Daoy (cell line): ENCODE measurements around the gene ADAMTS2. TPM values are rescaled to one million over a fixed set of nuclear protein-coding genes. Genes with fewer than 3 reads are reported as not detected.

ENCODE experiments used
- DNase-seq: peaks from one replicate; pipeline ENCODE4 v3.0.0-alpha.2; 2015; ENCODE audit warnings: low read depth
- total RNA-seq: library from RNA; depleted of rRNA; stranded (reverse); fragments of >200 nt; shearing (Covaris generic); gene quantifications from 2 replicates; pipeline ENCODE4 v1.2.3, GENCODE V29; 2014; rRNA removed

The ADAMTS2 gene
- 0.27 and 0.46 TPM in 2 replicates for total RNA-seq

DNA sequence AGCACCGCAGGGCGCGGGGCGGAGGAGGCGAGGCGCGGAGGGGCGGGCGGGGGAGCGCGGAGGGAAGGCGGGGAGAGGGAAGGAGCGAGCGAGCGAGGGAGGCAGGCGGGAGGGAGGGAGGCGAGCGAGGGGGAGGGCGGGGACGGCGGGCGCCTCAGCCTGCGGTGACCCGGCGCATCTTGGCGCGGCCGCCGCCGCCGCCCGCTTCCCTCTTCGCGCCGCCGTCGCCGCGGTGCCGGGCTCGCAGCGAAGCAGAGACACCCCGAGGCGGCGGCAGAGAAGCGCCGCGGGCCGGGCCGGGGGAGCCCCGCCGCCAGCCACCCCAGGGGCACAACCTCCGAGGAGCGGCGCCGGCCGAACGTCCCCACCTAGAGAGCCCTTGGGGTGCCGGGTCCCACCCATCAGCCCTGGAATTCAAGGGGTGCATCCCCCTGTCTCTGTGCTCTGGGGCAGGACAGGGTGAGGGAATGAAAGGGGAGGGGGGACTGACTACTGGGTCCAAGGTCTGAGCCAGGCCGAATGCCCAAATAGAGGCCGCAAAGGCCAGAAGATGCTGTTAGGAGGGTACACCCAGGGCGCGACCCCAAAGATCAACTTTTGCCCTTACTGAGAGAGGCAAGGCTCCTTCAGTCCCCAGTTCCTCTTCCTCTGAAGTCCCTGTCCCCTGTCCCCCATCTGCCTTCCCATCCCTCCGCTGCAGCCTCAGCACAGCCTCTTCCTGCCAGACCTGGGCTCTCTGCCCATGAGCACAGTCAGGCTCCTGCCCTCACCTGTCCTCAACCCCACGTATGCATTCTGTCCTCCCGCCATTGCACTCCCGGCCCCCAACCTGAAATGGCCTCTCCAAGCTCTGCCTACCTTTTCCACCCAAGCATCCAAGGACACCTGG, at the start of gene ADAMTS2:
TSS of gene ADAMTS2 (minus strand) at position 29 of the 889 bp plus-strand sequence. CDS start 133 bp downstream, outside the sequence.
- peak; percentile 28 for DNase-seq

DNA sequence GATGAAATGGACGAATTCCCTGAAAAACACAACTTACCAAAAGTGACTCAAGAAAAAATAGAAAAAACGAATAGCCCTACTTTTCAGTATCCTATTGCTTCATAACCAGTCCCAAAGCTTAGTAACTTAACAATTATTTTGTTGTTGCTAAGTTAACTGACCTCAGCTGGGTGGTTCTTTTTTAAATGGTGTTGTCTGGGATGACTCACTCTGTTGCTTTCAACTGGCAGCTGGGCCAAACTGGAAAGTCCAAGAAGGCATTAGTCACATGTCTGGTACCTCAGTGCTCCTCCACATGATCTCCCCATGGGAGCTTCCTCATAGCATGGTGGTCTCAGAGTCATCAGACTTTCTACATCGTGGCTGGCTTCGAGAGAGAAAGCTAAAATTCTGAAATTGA, 47.8 kb upstream of the ADAMTS2 start:
- peak; percentile 61 for DNase-seq

GRCh38 chr5:179387151-179388110, 42.2 kb upstream of the ADAMTS2 start:
- DNase-seq = no peak

GRCh38 chr5:179385914-179386313, 40.7 kb upstream of the ADAMTS2 start:
- DNase-seq = no peak

DNA sequence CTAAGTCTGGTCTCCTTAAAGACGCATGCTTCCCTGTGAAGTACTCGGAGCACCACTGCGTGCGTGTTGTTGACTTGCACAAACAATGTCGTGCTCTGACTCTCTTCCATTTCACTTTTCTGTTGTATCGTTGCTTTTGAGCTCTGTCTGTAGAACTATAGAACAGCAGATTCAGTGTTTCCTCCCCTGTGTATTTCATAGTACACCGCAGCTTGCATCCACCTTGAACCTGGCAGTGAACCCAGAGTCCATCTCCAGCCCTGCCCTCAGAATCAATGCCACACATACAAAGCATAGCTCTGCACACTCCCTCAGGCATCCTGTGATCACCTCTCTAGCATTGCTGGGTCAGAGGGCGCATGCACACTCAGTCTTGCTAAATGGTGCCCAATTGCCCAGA, 37.2 kb upstream of the ADAMTS2 start:
- no peak for DNase-seq

- no peak for DNase-seq
Observed at GRCh38 chr5:179381691-179382090, 36.4 kb upstream of the ADAMTS2 start.

DNA sequence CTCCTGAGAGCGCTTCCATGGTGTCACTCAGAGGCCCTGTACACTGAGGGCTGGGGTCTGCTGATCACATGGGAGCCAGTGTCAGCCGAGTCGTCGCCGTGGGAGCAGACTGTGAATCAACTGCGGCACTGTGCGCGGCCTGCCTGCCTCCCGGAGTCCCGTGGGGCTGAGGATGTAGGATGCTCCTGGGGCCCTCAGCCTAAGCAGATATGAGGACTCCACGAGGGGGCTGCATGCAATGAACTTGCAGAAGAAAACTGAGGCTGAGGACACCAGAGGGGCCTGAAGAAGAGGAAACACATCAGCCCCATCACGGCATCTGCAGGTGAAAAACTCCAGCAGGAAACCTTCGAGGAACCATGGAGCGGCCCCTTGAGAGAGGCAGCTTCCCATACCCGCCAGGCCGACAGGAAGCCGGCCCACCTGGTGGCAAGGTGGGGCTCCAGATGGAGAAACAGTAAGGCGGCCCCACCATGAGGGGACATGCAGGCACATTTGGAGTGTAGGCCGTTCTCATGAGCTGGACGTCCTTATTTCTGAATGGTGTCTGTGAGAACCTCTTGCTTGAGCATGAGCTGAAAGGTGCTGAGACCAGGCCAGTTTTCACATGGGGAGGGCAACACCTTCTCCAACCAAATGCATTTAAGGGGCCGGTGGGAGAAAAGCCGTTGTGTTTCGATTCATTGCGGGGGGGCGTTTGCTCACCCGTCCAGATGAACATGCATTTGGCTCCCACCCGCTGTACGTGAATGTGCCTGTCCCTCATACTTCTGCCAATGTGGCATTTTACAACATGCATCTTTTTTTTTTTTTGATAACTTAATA, 35.2 kb upstream of the ADAMTS2 start:
- no peak for DNase-seq

DNA sequence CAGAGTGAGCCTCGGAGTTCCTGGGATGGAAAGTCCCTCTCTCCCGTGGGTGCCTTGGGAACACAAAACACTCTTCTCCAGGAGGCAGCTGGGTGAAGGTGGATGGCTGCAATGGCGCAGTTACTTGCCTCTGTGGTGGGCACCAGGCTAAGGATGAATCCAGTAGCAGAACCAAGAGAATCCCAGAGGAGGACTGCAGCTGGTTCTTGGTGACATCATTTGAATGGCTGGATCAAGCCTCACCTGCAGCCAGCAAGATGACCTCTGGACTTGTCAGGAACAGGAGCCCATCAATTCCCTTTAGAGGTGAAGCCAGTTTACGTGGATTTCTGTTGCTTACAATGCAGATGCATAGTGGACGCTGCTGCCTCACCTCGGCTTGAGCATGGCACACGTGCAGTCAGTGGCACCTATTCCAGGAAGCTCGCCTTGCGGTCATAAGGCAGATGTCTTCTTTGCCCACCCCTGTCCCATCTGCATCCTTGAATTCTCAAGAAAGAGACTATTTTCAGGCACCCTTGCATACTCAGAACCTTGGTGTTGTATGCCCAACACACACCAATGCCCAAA, 34.1 kb upstream of the ADAMTS2 start:
- no peak for DNase-seq

- peak; percentile 55 for DNase-seq
Observed at GRCh38 chr5:179378441-179379271, 33.4 kb upstream of the ADAMTS2 start.

GRCh38 chr5:179378116-179378440, 32.8 kb upstream of the ADAMTS2 start:
- no peak for DNase-seq

DNA sequence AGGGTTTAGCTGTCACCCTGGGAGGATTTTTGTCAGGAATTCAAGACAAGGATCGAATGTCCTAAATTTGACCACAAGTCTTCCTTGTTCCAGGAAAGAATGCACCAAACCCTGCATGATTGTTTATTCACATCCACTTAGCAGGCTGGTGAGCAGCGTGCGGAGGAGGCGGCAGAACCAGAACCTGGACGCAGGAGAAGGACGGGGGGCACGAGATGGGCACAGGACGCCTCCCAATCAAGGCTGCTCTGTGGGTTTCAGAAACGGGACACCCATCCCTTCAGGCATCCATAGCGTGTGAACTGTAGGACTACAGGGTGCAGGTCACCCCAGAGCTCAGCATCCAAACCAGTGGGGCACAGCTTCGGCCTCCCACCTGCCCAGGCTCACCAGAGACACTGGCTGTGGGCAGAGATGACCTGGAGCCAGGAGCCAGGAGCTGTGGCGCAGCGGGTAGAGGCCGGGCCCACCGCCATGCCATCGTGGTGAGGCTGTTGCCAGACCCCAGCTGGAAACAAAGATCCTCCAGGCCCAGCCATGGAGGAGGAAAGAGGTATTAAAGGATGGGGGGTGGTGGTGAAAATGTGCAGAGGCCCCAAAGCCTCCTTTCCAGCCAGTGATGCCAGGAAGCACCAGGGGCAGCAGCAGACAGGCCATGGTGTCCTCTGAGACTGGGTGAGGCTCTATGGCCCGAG, 32.3 kb upstream of the ADAMTS2 start:
- DNase-seq = no peak

DNA sequence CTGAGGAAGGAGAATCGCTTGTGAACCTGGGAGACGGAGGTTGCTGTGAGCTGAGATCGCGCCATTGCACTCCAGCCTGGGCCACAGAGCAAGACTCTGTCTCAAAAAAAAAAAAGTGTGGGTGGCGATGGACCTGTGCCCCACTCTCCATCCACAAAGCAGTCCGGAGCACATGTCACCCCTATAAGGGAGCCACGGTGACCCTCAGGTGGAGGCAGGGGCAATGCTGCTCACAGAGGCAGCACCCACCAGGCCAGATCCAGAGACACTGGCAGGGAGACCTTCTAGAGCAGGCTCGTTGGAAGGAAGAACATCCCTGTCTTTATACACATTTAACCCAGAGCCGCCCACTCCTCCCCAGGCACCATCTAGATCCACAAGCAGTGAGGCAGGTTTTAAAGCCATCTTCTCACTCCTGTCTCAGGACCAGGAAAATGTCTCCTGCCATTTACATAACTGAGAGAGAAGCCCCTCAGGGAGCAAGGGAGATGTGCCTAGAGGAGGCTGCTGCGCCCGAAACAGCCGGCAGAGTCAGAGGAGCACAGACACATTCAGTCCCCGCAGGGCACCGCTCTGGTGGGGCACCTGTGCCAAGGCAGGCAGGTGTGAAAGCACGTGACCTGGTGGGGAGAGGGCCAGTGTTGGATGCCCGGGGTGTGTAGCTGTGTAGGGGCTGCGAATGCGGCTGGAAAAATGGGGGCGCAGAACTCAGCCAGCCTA, 31.6 kb upstream of the ADAMTS2 start:
- DNase-seq = no peak

DNA sequence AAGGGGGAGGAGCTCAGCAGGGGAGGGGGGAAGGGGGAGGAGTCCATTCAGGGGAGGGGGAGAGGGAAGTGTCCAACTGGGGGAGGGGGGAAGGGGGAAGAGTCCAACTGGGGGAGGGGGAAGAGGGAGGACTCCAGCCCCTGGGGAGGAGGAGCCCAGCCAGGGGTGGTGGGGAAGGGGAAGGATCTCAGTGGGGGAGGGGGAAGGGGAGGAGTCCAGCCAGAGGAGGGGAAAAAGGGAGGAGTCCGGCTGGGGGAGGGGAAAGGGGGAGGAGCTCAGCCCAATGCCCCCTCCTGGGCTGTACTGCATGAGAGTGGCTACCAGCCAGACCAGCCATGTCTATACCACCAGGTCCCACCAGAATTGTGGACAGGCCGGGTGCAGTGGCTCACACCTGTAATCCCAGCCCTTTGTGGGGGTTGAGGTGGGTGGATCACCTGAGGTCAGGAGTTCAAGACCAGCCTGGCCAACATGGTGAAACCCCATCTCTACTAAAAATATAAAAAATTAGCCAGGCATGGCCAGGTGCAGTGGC, 30.6 kb upstream of the ADAMTS2 start:
- DNase-seq = no peak

DNA sequence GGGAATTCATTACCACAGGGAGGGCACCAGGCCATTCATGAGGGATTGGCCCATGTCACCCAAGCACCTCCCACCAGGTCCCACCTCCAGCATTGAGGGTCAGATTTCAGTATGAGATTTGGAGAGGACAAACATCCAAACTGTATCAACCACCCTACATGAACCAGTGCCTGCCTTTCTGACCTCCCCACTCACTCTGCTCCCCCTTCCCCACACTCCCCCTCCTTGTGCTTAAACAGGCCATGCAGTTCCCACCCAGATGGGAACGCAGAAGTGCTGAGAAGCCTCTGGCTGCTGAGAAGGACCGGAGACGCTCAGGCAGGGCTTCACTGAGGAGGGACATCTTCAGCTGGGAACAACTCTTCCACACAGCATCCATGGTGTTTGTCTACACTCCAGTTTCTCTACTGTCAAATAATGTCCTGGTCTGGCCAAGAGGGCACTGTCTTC, 30.0 kb upstream of the ADAMTS2 start:
- DNase-seq = no peak

- no peak for DNase-seq
Observed at GRCh38 chr5:179374506-179375235, 29.4 kb upstream of the ADAMTS2 start.

DNA sequence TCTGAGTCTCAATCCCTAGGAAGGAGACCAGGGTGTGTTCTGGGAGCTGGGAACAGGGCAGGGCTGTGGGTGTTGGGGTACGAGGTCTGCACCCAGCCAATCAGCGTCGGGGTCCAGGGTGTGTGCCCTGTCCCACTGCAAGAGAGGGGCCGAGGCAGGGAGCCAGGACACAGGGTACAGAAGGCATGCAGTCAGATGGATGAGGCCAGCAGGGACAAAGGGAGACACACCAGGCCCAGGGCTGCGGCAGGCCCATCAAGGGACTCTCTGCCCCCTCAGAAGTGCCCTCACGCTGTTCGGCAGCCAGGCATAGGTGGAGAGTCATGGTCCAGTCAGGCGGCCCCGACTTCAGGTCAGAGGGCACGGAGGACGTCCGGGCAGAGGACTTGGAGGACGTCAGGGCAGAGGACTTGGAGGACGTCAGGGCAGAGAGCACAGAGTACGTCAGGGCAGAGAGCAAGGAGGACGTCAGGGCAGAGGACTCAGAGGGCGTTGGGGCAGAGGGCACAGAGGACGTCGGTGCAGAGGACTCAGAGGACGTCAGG, 28.8 kb upstream of the ADAMTS2 start:
- no peak for DNase-seq

- DNase-seq = peak; percentile 51
Observed at GRCh38 chr5:179373101-179373934, 28.1 kb upstream of the ADAMTS2 start.
